H9 (cell line): ENCODE measurements around the gene SIGLEC5. TPM values are rescaled to one million over a fixed set of nuclear protein-coding genes. Genes with fewer than 3 reads are reported as not detected.

Experiments used
- DNase-seq: peaks from one replicate; pipeline ENCODE4 v3.0.0-alpha.2; 2017
- H2AFZ ChIP-seq: one replicate; pipeline ENCODE4 v1.6.1; 2013; ENCODE audit warnings: mild to moderate bottlenecking, low read length, control low read depth, moderate library complexity
- H2AK5ac ChIP-seq: 2 replicates; pipeline ENCODE4 v1.6.1; 2013; ENCODE audit warnings: low read length, control low read depth, mixed read lengths; ENCODE audit not compliant: insufficient read length
- H2BK120ac ChIP-seq: one replicate; pipeline ENCODE4 v1.6.1; 2013; ENCODE audit warnings: low read depth, mild to moderate bottlenecking, low read length, control low read depth, inconsistent platforms; ENCODE audit not compliant: poor library complexity, severe bottlenecking
- H2BK12ac ChIP-seq: 2 replicates; pipeline ENCODE4 v1.6.1; 2013; ENCODE audit warnings: low read length, control low read depth, mixed read lengths, low read depth; ENCODE audit not compliant: insufficient read length
- H2BK15ac ChIP-seq: 2 replicates; pipeline ENCODE4 v1.6.1; 2013; ENCODE audit warnings: low read depth, low read length, control low read depth
- H2BK20ac ChIP-seq: one replicate; pipeline ENCODE4 v1.6.1; 2013; ENCODE audit warnings: low read depth, mild to moderate bottlenecking, low read length, control low read depth, inconsistent platforms; ENCODE audit not compliant: poor library complexity, severe bottlenecking
- H2BK5ac ChIP-seq: 2 replicates; pipeline ENCODE4 v1.6.1; 2013; ENCODE audit warnings: low read length, control low read depth, mixed read lengths; ENCODE audit not compliant: insufficient read length
- H3K14ac ChIP-seq: 2 replicates; pipeline ENCODE4 v1.6.1; 2013; ENCODE audit warnings: low read length, control low read depth; ENCODE audit not compliant: insufficient read depth
- H3K18ac ChIP-seq: 2 replicates; pipeline ENCODE4 v1.6.1; 2013; ENCODE audit warnings: low read depth, mild to moderate bottlenecking, mixed read lengths, low read length, control low read depth; ENCODE audit not compliant: insufficient read length
- H3K23ac ChIP-seq: 2 replicates; pipeline ENCODE4 v1.6.1; 2013; ENCODE audit warnings: low read length, control low read depth, mixed read lengths, low read depth; ENCODE audit not compliant: insufficient read length
- H3K23me2 ChIP-seq: 2 replicates; pipeline ENCODE4 v1.6.1; 2013; ENCODE audit warnings: low read depth, mild to moderate bottlenecking, mixed read lengths, low read length, control low read depth; ENCODE audit not compliant: insufficient read length, poor library complexity, severe bottlenecking
- H3K27ac ChIP-seq: 2 replicates; pipeline ENCODE4 v1.5.1; 2013; ENCODE audit warnings: low read length, control low read depth, mixed read lengths, low read depth; ENCODE audit not compliant: insufficient read length
- H3K27me3 ChIP-seq: 2 replicates; pipeline ENCODE4 v1.6.1; 2013; ENCODE audit warnings: low read length, control low read depth, inconsistent platforms; ENCODE audit not compliant: insufficient read depth
- H3K4ac ChIP-seq: 2 replicates; pipeline ENCODE4 v1.6.1; 2013; ENCODE audit warnings: low read depth, mild to moderate bottlenecking, control low read depth, inconsistent platforms, low read length, moderate library complexity
- H3K4me1 ChIP-seq: 2 replicates; pipeline ENCODE4 v1.6.1; 2013; ENCODE audit warnings: low read length, control low read depth, inconsistent platforms; ENCODE audit not compliant: insufficient read depth
- H3K4me2 ChIP-seq: 2 replicates; pipeline ENCODE4 v1.6.1; 2013; ENCODE audit warnings: low read length, control low read depth, mixed read lengths; ENCODE audit not compliant: insufficient read length, insufficient read depth
- H3K56ac ChIP-seq: 2 replicates; pipeline ENCODE4 v1.6.1; 2013; ENCODE audit warnings: low read depth, mild to moderate bottlenecking, mixed read lengths, low read length, control low read depth; ENCODE audit not compliant: insufficient read length
- H3K79me1 ChIP-seq: 2 replicates; pipeline ENCODE4 v1.6.1; 2013; ENCODE audit warnings: low read depth, mild to moderate bottlenecking, moderate library complexity, low read length, control low read depth, inconsistent platforms; ENCODE audit not compliant: insufficient read depth, poor library complexity, severe bottlenecking
- H3K79me2 ChIP-seq: 2 replicates; pipeline ENCODE4 v1.6.1; 2013; ENCODE audit warnings: low read length, control low read depth, inconsistent platforms; ENCODE audit not compliant: insufficient read depth
- H3K9ac ChIP-seq: 2 replicates; pipeline ENCODE4 v1.6.1; 2013; ENCODE audit warnings: low read length, control low read depth, mixed read lengths; ENCODE audit not compliant: insufficient read length; ENCODE audit errors: extremely low read depth
- H3K9me3 ChIP-seq: one replicate; pipeline ENCODE4 v1.6.1; 2013; ENCODE audit warnings: low read depth, low read length, inconsistent platforms; ENCODE audit not compliant: control insufficient read depth
- H3T11ph ChIP-seq: one replicate; pipeline ENCODE4 v1.6.1; 2013; ENCODE audit warnings: mild to moderate bottlenecking, low read length, control low read depth, inconsistent platforms
- H4K20me1 ChIP-seq: one replicate; pipeline ENCODE4 v1.6.1; 2013; ENCODE audit not compliant: control insufficient read depth, insufficient read length, insufficient read depth
- H4K5ac ChIP-seq: 2 replicates; pipeline ENCODE4 v1.6.1; 2013; ENCODE audit warnings: low read depth, mild to moderate bottlenecking, mixed read lengths, low read length, control low read depth; ENCODE audit not compliant: insufficient read length
- H4K8ac ChIP-seq: replicated peaks from 2 replicates; pipeline ENCODE4 v1.6.1; 2013; ENCODE audit warnings: low read length, control low read depth, mixed read lengths, low read depth; ENCODE audit not compliant: insufficient read length
- H4K91ac ChIP-seq: 2 replicates; pipeline ENCODE4 v1.6.1; 2013; ENCODE audit warnings: low read depth, mild to moderate bottlenecking, moderate library complexity, mixed read lengths, low read length, control low read depth; ENCODE audit not compliant: insufficient read length
- H3K27ac Mint-ChIP-seq, 3 experiments: 2 replicates in 2 of 3; 3 replicates in 1 of 3; pipeline ENCODE4 v1.8.0; 2020 to 2021; ENCODE audit warnings: mixed read lengths in 3 of 3, mild to moderate bottlenecking in 1 of 3, moderate library complexity in 1 of 3
- H3K27me3 Mint-ChIP-seq: 2 replicates; pipeline ENCODE4 v1.8.0; 2021; ENCODE audit warnings: low read depth, mild to moderate bottlenecking, moderate library complexity, mixed read lengths
- H3K36me3 Mint-ChIP-seq, 3 experiments: 2 replicates in 2 of 3; 3 replicates in 1 of 3; pipeline ENCODE4 v1.8.0; 2020 to 2021; ENCODE audit warnings: low read depth in 3 of 3, mixed read lengths in 3 of 3; ENCODE audit not compliant: insufficient read depth in 1 of 3
- H3K4me1 Mint-ChIP-seq, 2 experiments: 2 replicates each; pipeline ENCODE4 v1.8.0; 2020; ENCODE audit warnings: mixed read lengths in 2 of 2
- H3K4me3 Mint-ChIP-seq, 2 experiments: 2 replicates in 1 of 2; 3 replicates in 1 of 2; pipeline ENCODE4 v1.8.0; 2020 to 2021; ENCODE audit warnings: mild to moderate bottlenecking in 2 of 2, mixed read lengths in 2 of 2, moderate library complexity in 1 of 2
- H3K9me3 Mint-ChIP-seq, 2 experiments: 2 replicates in 1 of 2; 3 replicates in 1 of 2; pipeline ENCODE4 v1.8.0; 2020; ENCODE audit warnings: mild to moderate bottlenecking in 2 of 2, mixed read lengths in 2 of 2, moderate library complexity in 1 of 2
- CTCF ChIP-seq: fragments of 200-600 bp; sonication (generic); conservative IDR thresholded peaks from 3 replicates; pipeline ENCODE4 v1.8.0; 2021; ENCODE audit warnings: antibody characterized with exemption, mild to moderate bottlenecking
- WGBS: extraction: QIAGEN DNeasy Blood & Tissue Kit; methylation state at CpG from one replicate; pipeline ENCODE4 v1.1.7; 2013; ENCODE audit warnings: missing lambda C conversion rate, low lambda C conversion rate, mixed read lengths; ENCODE audit not compliant: insufficient read length; ENCODE audit errors: extremely low coverage; 5-methylcytosine and 5-hydroxymethylcytosine counted together
- total RNA-seq: library from RNA; stranded (reverse); gene quantifications from 2 replicates; pipeline ENCODE4 v1.2.1, GENCODE V29; 2021

Gene SIGLEC5
- total RNA-seq, 1 experiment from 2014 or later = not detected

DNA sequence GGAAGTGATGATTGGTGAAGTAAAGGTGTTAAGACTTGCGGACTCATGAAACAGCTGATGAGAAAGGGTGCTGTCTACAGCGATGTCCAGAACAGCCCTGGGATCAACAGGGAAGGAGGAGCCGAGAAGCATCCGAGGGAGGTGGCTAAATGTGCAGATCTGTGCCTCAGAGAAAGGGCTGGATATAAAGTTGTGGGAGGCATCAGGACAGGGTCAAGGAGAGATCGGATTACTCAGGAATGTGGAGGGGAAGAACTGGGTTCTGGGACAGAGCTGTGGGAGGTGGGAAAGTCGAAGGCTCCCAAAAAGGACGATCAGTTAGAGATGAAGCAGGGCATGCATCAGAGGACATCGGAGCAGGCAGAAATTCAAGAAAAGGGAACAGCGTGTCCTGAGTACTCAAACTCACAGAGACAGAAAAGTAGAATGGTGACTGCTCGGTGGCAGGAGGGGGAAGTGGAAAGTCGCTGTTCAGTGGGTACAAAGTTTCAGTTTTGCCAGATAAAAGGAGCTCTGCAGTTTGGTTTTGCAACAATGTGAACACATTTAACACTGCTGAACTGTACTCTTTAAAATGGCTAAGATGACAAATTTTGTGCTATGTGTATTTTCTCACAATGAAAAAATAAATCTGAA, 14.6 kb upstream of the SIGLEC5 start:
- H3K14ac ChIP-seq = no peak overlapping the region
- no peak for TF ChIP-seq CTCF
- H3K4me3 Mint-ChIP-seq = no peak overlapping the region
- peaks cover 0 to 6% (median 0%) of the 10 kb centered on the region in 3 experiments; a peak in 2 of 7 replicates for H3K36me3 Mint-ChIP-seq
- H3K23me2 ChIP-seq = no peaks in the 10 kb centered on the region
- no peak for DNase-seq
- no peaks in the 10 kb centered on the region for H3K79me2 ChIP-seq
- peaks cover 35% of the 10 kb centered on the region for H3K27me3 Mint-ChIP-seq
- WGBS = no CpG with 5 or more reads among the region's 11 CpGs
- H3K27me3 ChIP-seq = no peaks in the 10 kb centered on the region
- H2BK5ac ChIP-seq = no peak overlapping the region
- H3K79me1 ChIP-seq = no peaks in the 10 kb centered on the region
- no peak overlapping the region for H2AK5ac ChIP-seq
- H2BK12ac ChIP-seq = no peak overlapping the region
- H2BK120ac ChIP-seq = no peak overlapping the region
- peaks cover 59 to 85% of the 10 kb centered on the region in 2 experiments for H3K9me3 Mint-ChIP-seq
- H3K23ac ChIP-seq = no peak overlapping the region
- H3K9ac ChIP-seq = no peak overlapping the region
- H3K18ac ChIP-seq = no peak overlapping the region
- H3K27ac Mint-ChIP-seq = no peak overlapping the region
- no peak overlapping the region for H4K91ac ChIP-seq
- no peak overlapping the region for H3K56ac ChIP-seq
- H3T11ph ChIP-seq = no peak overlapping the region
- no peak overlapping the region for H2BK20ac ChIP-seq
- no peaks in the 10 kb centered on the region for H4K20me1 ChIP-seq
- H2AFZ ChIP-seq = no peak overlapping the region
- H3K4ac ChIP-seq = no peak overlapping the region
- H3K4me1 ChIP-seq = no peaks in the 10 kb centered on the region
- H4K5ac ChIP-seq = no peak overlapping the region
- no peak overlapping the region for H2BK15ac ChIP-seq
- peaks cover 0 to 4% of the 10 kb centered on the region in 2 experiments; a peak in 2 of 4 replicates for H3K4me1 Mint-ChIP-seq
- H3K27ac ChIP-seq = no peak overlapping the region
- H4K8ac ChIP-seq = no peak overlapping the region
- H3K9me3 ChIP-seq = no peaks in the 10 kb centered on the region
- H3K4me2 ChIP-seq = no peak overlapping the region
